B cell (primary cell): Measurements from ENCODE around the gene CTSA.

Source experiments
- EZH2 ChIP-seq: IDR thresholded peaks from 2 replicates; pipeline ENCODE4 v1.6.1; 2012; ENCODE audit warnings: borderline replicate concordance, low read depth, mild to moderate bottlenecking, moderate library complexity, low read length; ENCODE audit not compliant: insufficient read depth, poor library complexity, severe bottlenecking
- TF ChIP-seq, protein P1 (sequence below): fragments of 200-600 bp; IDR thresholded peaks from one replicate; pipeline ENCODE4 v1.8.0; 2022; ENCODE audit warnings: antibody characterized with exemption, mild to moderate bottlenecking

DNA sequence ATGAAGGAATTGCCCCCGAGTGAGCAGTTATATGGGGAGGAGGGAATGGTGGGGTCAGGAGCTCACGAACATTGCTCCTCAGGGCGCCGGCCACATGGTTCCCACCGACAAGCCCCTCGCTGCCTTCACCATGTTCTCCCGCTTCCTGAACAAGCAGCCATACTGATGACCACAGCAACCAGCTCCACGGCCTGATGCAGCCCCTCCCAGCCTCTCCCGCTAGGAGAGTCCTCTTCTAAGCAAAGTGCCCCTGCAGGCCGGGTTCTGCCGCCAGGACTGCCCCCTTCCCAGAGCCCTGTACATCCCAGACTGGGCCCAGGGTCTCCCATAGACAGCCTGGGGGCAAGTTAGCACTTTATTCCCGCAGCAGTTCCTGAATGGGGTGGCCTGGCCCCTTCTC, 7.2 kb downstream of the CTSA start:
- TF ChIP-seq, protein P1, sequence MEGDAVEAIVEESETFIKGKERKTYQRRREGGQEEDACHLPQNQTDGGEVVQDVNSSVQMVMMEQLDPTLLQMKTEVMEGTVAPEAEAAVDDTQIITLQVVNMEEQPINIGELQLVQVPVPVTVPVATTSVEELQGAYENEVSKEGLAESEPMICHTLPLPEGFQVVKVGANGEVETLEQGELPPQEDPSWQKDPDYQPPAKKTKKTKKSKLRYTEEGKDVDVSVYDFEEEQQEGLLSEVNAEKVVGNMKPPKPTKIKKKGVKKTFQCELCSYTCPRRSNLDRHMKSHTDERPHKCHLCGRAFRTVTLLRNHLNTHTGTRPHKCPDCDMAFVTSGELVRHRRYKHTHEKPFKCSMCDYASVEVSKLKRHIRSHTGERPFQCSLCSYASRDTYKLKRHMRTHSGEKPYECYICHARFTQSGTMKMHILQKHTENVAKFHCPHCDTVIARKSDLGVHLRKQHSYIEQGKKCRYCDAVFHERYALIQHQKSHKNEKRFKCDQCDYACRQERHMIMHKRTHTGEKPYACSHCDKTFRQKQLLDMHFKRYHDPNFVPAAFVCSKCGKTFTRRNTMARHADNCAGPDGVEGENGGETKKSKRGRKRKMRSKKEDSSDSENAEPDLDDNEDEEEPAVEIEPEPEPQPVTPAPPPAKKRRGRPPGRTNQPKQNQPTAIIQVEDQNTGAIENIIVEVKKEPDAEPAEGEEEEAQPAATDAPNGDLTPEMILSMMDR: no peak
- no peak for TF ChIP-seq EZH2
